Measurements from ENCODE around the gene NPNT.

DNA sequence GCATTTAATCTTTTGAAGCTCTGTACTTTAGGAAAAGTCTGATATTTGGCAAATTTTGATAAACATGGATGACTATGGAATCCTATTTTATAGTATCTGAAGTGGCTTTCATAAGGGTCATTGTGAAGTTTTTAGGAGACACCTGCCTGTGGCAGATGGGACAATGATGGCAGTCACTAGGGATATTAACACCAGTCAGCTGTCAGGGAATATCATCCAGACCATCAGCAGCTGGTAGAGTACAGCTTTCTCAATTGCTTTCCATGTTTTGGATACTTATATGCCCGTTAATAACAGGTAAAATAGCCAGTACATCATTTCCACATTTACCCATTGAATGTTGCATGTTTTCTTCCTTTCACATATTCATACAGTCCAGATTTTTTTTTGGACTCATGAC is 39.1 kb downstream of the NPNT start:
- TF ChIP-seq, protein P1, sequence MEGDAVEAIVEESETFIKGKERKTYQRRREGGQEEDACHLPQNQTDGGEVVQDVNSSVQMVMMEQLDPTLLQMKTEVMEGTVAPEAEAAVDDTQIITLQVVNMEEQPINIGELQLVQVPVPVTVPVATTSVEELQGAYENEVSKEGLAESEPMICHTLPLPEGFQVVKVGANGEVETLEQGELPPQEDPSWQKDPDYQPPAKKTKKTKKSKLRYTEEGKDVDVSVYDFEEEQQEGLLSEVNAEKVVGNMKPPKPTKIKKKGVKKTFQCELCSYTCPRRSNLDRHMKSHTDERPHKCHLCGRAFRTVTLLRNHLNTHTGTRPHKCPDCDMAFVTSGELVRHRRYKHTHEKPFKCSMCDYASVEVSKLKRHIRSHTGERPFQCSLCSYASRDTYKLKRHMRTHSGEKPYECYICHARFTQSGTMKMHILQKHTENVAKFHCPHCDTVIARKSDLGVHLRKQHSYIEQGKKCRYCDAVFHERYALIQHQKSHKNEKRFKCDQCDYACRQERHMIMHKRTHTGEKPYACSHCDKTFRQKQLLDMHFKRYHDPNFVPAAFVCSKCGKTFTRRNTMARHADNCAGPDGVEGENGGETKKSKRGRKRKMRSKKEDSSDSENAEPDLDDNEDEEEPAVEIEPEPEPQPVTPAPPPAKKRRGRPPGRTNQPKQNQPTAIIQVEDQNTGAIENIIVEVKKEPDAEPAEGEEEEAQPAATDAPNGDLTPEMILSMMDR (IDR thresholded peaks at IDR 0.05; ENCODE audit: low read depth, low read length), result no peak
- TF ChIP-seq POLR2A (IDR thresholded peaks at IDR 0.05; ENCODE audit: extremely low read depth, insufficient read length), result no peak
- no peak for TF ChIP-seq MYC (IDR thresholded peaks at IDR 0.05; ENCODE audit: low read depth, low read length)
- TF ChIP-seq, protein P2, sequence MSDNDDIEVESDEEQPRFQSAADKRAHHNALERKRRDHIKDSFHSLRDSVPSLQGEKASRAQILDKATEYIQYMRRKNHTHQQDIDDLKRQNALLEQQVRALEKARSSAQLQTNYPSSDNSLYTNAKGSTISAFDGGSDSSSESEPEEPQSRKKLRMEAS (IDR thresholded peaks at IDR 0.05; ENCODE audit: low read depth, low read length), result no peak

Data from NB4 (cell line).